GM12878 (cell line): ENCODE results near the gene PTTG2. TPM values are rescaled to one million over a fixed set of nuclear protein-coding genes. Genes with fewer than 3 reads are reported as not detected.
A peak's percentile ranks its signal among the peaks of the same experiment; 100 is the strongest.

Source experiments
- IKZF1 ChIP-seq: fragments of 450-650 bp; conservative IDR thresholded peaks from 2 replicates; pipeline ENCODE4 v1.6.1; 2017; ENCODE audit warnings: antibody characterized with exemption, mild to moderate bottlenecking
- KDM1A ChIP-seq: fragments of 200-600 bp; sonication (generic); IDR thresholded peaks from 2 replicates; pipeline ENCODE4 v1.6.1; 2016; ENCODE audit warnings: borderline replicate concordance
- MTA3 ChIP-seq: IDR thresholded peaks from 2 replicates; pipeline ENCODE4 v1.6.1; 2012; ENCODE audit warnings: low read length, inconsistent platforms, borderline replicate concordance
- NBN ChIP-seq: fragments of 450-650 bp; IDR thresholded peaks from 2 replicates; pipeline ENCODE4 v1.6.1; 2016
- RBBP5 ChIP-seq: fragments of 200-600 bp; sonication (generic); conservative IDR thresholded peaks from 2 replicates; pipeline ENCODE4 v1.6.1; 2016
- SIX5 ChIP-seq: IDR thresholded peaks from 2 replicates; pipeline ENCODE4 v1.6.1; 2011; ENCODE audit warnings: mild to moderate bottlenecking, low read depth, low read length, moderate library complexity; ENCODE audit not compliant: severe bottlenecking
- SUZ12 ChIP-seq: fragments of 200-600 bp; sonication (generic); IDR thresholded peaks from one replicate; pipeline ENCODE4 v1.6.1; 2018; ENCODE audit warnings: antibody characterized with exemption, mild to moderate bottlenecking; ENCODE audit not compliant: unreplicated experiment
- TCF12 ChIP-seq: IDR thresholded peaks from 2 replicates; pipeline ENCODE4 v1.6.1; 2011; ENCODE audit warnings: low read depth, mild to moderate bottlenecking, low read length
- ZNF207 ChIP-seq: fragments of 450-650 bp; IDR thresholded peaks from 2 replicates; pipeline ENCODE4 v1.6.1; 2014; ENCODE audit warnings: antibody characterized with exemption, mild to moderate bottlenecking, borderline replicate concordance
- polyA plus RNA-seq, 11 experiments: library from polyadenylated mRNA; depleted of rRNA in 4 of 11; unstranded in 6 of 11; stranded (reverse) in 5 of 11; fragments of >200 nt; fragmentation: Nextera tagmentation in 4 of 11; fragmentation: Illumina TruSeq in 1 of 11; extraction: Ambion mirVana in 4 of 11; extraction: Trizol in 1 of 11; gene quantifications; 1 replicate in 1 of 11; 2 replicates in 10 of 11; pipeline versions ENCODE4 v1.2.1 to v1.2.3, GENCODE V29; 2011 to 2016; ENCODE audit warnings: inconsistent platforms in 2 of 11, missing spikeins in 2 of 11, low read depth in 1 of 11
- total RNA-seq, 4 experiments: library from RNA; depleted of rRNA in 3 of 4; stranded (reverse); fragments of >200 nt in 3 of 4; fragmentation: Illumina TruSeq in 1 of 4; extraction: Trizol in 1 of 4; gene quantifications; 2 replicates each; pipeline versions ENCODE4 v1.2.1 to v1.2.3, GENCODE V29; 2013 to 2021
- TF ChIP-seq, protein P1 (sequence below): fragments of 450-650 bp; IDR thresholded peaks from 2 replicates; pipeline ENCODE4 v1.6.1; 2017; ENCODE audit warnings: mild to moderate bottlenecking, moderate library complexity

Gene PTTG2
- total and polyA plus RNA-seq, 10 of the 15 experiments (the other 5 are each of a cell fraction or from before 2014, with no cell fraction given), result 0.09 to 0.54 (median 0.39) TPM; not detected in 4

DNA sequence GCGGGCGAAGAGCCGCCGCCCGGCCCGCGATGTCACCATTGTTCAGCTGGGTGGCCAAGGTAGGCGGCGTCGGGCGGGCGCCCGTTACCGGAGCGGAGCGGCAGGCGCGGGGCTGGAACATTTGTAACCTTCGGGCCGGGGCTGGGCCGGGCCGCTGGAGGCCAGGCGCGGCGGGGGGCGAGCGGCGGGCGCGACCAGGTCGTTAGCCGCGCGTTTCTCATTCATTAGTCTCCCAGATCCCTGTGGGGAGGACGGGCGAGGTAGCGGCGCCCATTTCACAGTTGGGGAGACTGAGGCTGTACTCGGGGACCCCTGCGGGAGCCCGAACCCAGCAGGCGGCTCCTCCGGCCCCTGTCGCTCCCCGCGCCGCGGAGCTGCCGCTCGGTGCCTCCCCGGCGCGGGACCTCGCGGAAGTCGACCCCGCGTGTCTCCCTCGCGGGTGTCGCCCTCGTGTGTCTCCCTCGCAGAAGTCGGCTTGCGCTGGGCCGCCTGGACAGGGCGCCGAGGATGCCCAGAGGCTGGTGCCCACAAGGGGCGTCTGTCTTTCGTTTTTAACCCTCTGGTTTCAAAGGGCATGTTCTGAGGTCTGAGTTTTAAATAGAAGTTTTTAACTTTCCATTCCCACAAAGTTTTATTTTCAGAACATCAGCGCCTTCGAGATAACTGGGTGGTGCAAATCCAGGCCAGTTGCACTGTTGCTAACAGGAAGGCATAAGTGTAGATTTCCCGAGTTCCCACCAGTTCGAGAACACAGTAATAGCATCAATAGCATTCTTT is 17.5 kb downstream of the PTTG2 start (continued):
- TF ChIP-seq, protein P1, sequence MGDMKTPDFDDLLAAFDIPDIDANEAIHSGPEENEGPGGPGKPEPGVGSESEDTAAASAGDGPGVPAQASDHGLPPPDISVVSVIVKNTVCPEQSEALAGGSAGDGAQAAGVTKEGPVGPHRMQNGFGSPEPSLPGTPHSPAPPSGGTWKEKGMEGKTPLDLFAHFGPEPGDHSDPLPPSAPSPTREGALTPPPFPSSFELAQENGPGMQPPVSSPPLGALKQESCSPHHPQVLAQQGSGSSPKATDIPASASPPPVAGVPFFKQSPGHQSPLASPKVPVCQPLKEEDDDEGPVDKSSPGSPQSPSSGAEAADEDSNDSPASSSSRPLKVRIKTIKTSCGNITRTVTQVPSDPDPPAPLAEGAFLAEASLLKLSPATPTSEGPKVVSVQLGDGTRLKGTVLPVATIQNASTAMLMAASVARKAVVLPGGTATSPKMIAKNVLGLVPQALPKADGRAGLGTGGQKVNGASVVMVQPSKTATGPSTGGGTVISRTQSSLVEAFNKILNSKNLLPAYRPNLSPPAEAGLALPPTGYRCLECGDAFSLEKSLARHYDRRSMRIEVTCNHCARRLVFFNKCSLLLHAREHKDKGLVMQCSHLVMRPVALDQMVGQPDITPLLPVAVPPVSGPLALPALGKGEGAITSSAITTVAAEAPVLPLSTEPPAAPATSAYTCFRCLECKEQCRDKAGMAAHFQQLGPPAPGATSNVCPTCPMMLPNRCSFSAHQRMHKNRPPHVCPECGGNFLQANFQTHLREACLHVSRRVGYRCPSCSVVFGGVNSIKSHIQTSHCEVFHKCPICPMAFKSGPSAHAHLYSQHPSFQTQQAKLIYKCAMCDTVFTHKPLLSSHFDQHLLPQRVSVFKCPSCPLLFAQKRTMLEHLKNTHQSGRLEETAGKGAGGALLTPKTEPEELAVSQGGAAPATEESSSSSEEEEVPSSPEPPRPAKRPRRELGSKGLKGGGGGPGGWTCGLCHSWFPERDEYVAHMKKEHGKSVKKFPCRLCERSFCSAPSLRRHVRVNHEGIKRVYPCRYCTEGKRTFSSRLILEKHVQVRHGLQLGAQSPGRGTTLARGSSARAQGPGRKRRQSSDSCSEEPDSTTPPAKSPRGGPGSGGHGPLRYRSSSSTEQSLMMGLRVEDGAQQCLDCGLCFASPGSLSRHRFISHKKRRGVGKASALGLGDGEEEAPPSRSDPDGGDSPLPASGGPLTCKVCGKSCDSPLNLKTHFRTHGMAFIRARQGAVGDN, result peak; percentile 61; the same call in 1 of the 2 replicates
- TF ChIP-seq TCF12 (peak; percentile 36; the same call in 1 of the 2 replicates), SIX5 (no peak), NBN (no peak), MTA3 (no peak), SUZ12 (no peak), ZNF207 (peak; percentile 65; the same call in 1 of the 2 replicates), IKZF1 (peak; percentile 73), KDM1A (no peak), RBBP5 (no peak)
